GM12873 (cell line): Measurements from ENCODE around the gene PNPLA4.
A peak's percentile ranks its signal among the peaks of the same experiment; 100 is the strongest.

ENCODE experiments used
- TF ChIP-seq, protein P1 (sequence below): IDR thresholded peaks from 2 replicates; pipeline ENCODE4 v1.5.1; 2012; ENCODE audit warnings: low read depth, mild to moderate bottlenecking, moderate library complexity, low read length, control low read depth; ENCODE audit not compliant: insufficient read depth; ENCODE audit errors: missing control alignments

PNPLA4 gene

DNA sequence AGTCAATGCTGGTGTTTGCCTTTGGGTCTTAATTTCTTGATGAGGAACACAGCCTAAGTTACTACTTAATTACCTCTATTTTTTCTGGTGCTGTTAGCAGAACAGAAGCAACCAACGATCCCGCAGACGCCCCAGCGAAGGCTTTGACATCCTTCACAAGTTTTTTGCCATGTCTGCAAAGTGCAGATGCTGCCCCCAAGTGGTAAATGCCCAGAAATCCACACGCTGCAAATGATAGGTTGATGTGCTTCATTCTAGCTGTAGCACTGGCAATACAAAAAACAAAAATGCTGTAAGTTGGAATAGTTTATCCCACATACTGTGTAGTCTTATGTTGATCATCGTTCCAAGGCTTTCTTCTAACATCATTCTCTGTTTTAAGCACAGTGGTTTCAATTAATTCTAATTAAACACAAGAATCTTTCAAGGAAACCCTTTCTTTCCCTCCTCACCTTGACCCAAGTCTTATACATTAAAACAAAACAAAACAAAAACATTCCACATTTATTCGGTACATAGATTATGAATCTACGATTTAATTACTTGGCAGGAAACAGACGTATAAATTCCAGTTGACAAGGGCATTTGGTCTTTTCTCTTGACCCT, 1.2 kb downstream of the PNPLA4 start:
- TF ChIP-seq, protein P1, sequence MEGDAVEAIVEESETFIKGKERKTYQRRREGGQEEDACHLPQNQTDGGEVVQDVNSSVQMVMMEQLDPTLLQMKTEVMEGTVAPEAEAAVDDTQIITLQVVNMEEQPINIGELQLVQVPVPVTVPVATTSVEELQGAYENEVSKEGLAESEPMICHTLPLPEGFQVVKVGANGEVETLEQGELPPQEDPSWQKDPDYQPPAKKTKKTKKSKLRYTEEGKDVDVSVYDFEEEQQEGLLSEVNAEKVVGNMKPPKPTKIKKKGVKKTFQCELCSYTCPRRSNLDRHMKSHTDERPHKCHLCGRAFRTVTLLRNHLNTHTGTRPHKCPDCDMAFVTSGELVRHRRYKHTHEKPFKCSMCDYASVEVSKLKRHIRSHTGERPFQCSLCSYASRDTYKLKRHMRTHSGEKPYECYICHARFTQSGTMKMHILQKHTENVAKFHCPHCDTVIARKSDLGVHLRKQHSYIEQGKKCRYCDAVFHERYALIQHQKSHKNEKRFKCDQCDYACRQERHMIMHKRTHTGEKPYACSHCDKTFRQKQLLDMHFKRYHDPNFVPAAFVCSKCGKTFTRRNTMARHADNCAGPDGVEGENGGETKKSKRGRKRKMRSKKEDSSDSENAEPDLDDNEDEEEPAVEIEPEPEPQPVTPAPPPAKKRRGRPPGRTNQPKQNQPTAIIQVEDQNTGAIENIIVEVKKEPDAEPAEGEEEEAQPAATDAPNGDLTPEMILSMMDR, result peak; percentile 85

DNA sequence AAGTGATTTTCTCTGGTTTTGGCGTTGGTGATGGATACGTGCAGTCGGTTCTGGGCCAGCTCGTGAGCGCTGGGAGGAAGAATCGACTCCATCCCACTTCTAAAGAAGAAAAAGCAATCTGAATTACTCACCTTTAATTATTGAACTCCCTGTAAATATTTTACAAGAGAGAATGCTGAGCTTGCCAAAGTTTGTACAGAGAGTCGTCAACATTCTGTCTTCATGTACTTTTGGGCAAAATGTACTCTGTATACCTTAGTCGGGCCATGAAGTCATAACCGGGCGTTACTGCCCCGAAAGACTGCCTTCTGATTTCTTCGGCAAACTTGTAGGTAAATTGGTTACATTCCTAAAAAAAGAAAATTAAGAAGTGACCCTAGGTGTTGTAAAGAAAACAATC, 5.5 kb downstream of the PNPLA4 start:
- TF ChIP-seq, protein P1, result no peak

GRCh38 chrX:7908821-7909220, 18.4 kb downstream of the PNPLA4 start:
- TF ChIP-seq, protein P1, result no peak

DNA sequence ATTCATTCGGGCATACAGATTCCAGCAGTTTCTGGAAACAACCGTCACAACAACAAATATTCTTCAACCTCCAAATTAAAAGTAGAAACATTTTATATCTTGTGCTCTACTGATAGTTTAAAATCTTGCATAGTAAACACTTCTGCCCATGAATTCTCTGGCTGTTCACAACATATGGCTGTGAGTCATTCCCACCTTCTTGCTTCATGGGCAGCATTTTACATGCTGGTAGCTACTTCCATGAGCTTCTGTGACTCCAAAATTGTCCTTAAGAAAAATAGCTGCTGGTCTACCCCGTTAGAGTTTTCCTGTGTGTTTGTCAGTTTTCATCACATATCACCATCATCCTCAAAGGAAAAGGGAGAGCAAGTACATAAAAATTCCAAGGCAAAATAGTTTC, 22.7 kb downstream of the PNPLA4 start:
- TF ChIP-seq, protein P1, result no peak

GRCh38 chrX:7891928-7892327, 35.3 kb downstream of the PNPLA4 start:
- TF ChIP-seq, protein P1, result no peak

DNA sequence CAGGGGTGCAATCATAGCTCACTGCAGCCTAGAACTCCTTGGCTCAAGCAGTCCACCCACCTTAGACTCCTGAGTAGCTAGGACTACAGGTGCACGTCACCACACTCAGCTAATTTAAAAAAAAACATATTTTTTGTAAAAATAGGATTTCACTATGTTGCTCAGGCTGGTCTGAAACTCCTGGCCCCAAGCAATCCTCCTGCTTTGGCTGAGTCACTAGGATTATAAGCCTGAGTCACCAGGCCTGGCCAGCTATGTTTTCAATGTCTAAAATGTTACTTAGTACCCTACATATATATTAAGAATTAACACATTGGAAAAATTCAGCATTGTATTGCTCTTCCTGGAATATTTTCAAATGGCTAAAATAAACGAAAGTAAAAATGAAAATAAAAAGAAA, 37.5 kb downstream of the PNPLA4 start:
- TF ChIP-seq, protein P1, result no peak

- TF ChIP-seq, protein P1, result no peak
Observed at GRCh38 chrX:7889135-7889534, 38.1 kb downstream of the PNPLA4 start.
